Cardiac muscle cell (in vitro differentiated cells and primary cell): ENCODE data around the gene TTC28. TPM values are rescaled to one million over a fixed set of nuclear protein-coding genes. Genes with fewer than 3 reads are reported as not detected.

ENCODE experiments used
- DNase-seq, 2 donors: peaks; one replicate each; pipeline versions ENCODE4 v3.0.0 to v3.0.0-alpha.2; 2010 to 2017; ENCODE audit warnings: low read depth in 1 of 2, low spot score in 1 of 2
- H3K27ac ChIP-seq: fragments of 200-600 bp; sonication (generic); 2 replicates; pipeline ENCODE4 v1.5.1; 2016
- H3K27me3 ChIP-seq: fragments of 200-600 bp; sonication (generic); 2 replicates; pipeline ENCODE4 v1.6.0; 2016; ENCODE audit warnings: control low read depth
- H3K36me3 ChIP-seq: fragments of 200-600 bp; sonication (generic); 2 replicates; pipeline ENCODE4 v1.5.1; 2016; ENCODE audit warnings: control low read depth
- H3K4me1 ChIP-seq: fragments of 200-600 bp; sonication (generic); 2 replicates; pipeline ENCODE4 v1.8.1; 2017; ENCODE audit warnings: low read depth, mild to moderate bottlenecking, mixed run types
- H3K4me3 ChIP-seq: fragments of 200-600 bp; sonication (generic); 2 replicates; pipeline ENCODE4 v1.5.1; 2016; ENCODE audit warnings: mild to moderate bottlenecking
- H3K9me3 ChIP-seq: fragments of 200-600 bp; sonication (generic); 2 replicates; pipeline ENCODE4 v1.5.1; 2017; ENCODE audit warnings: low read depth, mild to moderate bottlenecking, control low read depth
- polyA plus RNA-seq: library from polyadenylated mRNA; unstranded; fragments of >200 nt; fragmentation: Nextera tagmentation; extraction: Ambion mirVana; gene quantifications from 2 replicates; pipeline ENCODE4 v1.2.1, GENCODE V29; 2016
- total RNA-seq: library from RNA; depleted of rRNA; stranded (reverse); fragments of >200 nt; gene quantifications from 2 replicates; pipeline ENCODE4 v1.2.3, GENCODE V29; 2016
- TF ChIP-seq, protein P1 (sequence below): IDR thresholded peaks from 2 replicates; pipeline ENCODE4 v1.5.1; 2012; ENCODE audit warnings: low read depth, mild to moderate bottlenecking, low read length

Gene TTC28
- total and polyA plus RNA-seq, 2 experiments from 2014 or later: 27.3 to 109 TPM

DNA sequence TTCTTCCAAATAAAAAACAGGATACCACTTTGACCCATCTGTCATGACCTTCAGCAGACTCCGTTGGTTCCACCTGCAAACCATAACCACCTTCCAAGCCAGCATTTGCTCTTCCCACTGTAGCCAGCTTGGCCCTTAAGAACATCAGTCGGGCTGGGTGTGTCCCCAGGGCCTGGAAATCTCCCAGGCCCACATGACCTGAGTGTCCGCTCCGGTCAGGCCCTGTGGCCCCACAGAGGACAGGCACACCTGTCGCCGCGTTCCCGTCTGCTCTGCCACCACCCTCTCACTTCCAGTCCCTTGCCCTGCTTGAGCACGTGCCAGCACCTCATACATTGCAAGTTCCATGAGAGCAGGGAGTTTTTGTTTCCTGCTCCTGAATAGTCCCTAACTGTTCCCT is 694.9 kb downstream of the TTC28 start:
- Histone ChIP-seq H3K4me1 (peaks cover 33% of the 10 kb centered on the region), H3K36me3 (peaks cover 8% of the 10 kb centered on the region), H3K27me3 (no peaks in the 10 kb centered on the region), H3K27ac (peak overlapping the region; percentile 51), H3K4me3 (no peak overlapping the region), H3K9me3 (no peaks in the 10 kb centered on the region)
- TF ChIP-seq, protein P1, sequence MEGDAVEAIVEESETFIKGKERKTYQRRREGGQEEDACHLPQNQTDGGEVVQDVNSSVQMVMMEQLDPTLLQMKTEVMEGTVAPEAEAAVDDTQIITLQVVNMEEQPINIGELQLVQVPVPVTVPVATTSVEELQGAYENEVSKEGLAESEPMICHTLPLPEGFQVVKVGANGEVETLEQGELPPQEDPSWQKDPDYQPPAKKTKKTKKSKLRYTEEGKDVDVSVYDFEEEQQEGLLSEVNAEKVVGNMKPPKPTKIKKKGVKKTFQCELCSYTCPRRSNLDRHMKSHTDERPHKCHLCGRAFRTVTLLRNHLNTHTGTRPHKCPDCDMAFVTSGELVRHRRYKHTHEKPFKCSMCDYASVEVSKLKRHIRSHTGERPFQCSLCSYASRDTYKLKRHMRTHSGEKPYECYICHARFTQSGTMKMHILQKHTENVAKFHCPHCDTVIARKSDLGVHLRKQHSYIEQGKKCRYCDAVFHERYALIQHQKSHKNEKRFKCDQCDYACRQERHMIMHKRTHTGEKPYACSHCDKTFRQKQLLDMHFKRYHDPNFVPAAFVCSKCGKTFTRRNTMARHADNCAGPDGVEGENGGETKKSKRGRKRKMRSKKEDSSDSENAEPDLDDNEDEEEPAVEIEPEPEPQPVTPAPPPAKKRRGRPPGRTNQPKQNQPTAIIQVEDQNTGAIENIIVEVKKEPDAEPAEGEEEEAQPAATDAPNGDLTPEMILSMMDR: no peak
- no peak for DNase-seq

DNA sequence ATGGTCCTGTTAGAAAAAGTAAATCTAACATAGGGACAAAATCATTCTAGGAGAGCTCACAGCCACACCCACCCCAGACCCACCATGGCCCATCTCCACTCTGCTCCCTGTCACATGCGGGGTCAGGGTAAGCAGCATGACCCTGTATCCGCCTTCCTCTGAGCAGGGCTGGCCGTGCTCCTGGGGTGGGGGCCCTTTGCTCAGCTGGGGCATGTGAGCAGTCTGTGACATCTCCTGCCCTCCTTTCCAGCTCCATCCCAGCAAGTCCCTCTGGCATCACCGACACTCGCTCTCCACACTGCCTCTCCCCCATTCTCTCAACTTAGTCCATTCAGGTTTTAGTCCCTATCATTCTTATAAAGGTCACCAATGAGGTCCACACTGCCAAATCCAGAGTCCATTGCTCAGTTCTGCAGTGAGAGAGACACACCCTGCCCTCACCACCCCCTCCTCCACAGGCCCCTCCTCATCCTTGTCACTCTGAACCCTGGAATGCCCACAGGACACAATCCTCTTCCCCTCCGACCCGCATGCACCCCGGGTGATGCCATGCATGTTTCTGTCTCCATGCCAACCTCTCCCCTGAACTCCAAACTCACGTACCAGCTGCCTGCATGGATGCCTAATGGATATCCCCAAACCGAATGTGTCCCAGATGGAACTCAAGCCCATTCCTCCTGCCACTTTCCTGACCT is 695.5 kb downstream of the TTC28 start:
- H3K36me3 ChIP-seq: peaks cover 8% of the 10 kb centered on the region
- H3K4me1 ChIP-seq: peaks cover 29% of the 10 kb centered on the region
- no peak for DNase-seq
- H3K4me3 ChIP-seq: no peak overlapping the region
- H3K27ac ChIP-seq: no peak overlapping the region
- no peaks in the 10 kb centered on the region for H3K27me3 ChIP-seq
- TF ChIP-seq, protein P1: no peak
- no peaks in the 10 kb centered on the region for H3K9me3 ChIP-seq

DNA sequence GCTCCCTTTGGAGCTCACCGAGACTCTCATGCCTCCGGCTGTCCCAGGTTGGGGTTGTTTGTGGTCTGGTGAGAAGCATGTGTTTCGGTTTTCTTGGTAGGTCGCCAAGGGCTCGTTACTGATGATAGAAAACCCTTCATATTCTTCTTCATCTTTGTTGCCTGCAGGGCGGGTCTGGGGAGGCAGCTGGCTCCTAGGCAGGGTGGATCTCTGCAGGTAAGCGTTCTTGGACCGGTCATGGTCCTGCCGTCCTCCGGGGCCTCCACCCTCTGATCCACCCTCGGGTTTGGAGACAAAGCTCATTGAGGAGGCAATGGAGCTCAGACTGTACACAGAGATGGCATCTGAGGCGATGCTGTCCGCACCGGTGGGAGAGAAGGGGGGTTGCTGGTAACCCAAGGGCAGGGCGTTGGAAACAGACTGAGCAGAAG is 696.3 kb downstream of the TTC28 start:
- no peaks in the 10 kb centered on the region for H3K9me3 ChIP-seq
- no peak overlapping the region for H3K4me3 ChIP-seq
- H3K4me1 ChIP-seq: peaks cover 28% of the 10 kb centered on the region
- TF ChIP-seq, protein P1: no peak
- H3K27ac ChIP-seq: no peak overlapping the region
- H3K36me3 ChIP-seq: peaks cover 8% of the 10 kb centered on the region
- DNase-seq: no peak
- no peaks in the 10 kb centered on the region for H3K27me3 ChIP-seq

DNA sequence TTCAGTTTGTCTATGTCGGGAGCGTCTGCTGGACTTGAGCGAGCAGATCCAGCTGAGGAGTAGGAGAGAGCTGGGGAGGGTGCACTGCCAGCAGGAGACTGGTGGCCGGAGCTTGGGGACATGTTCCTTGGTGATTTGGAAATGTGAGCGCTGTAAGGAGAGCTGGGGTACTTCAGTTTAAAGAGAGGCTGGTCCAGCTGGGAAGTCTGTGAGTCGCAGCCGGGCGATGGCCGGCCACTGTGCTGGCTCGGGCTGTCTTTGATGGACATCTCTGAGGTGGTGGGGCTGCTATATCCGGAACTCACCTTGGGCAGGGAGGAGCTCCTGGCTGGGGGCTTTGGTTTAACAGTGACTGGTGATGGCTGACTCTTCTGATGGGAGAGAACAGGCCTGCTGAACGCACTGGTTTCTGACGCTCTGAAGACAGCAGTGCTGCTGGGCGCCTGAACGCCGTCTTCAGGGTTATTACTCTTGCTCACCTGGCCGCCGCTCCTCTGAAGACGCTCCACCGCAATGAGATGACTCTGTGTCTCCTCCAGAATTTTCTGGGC is 696.9 kb downstream of the TTC28 start:
- peaks cover 8% of the 10 kb centered on the region for H3K36me3 ChIP-seq
- H3K4me3 ChIP-seq: no peak overlapping the region
- no peaks in the 10 kb centered on the region for H3K27me3 ChIP-seq
- DNase-seq: no peak
- no peak overlapping the region for H3K27ac ChIP-seq
- TF ChIP-seq, protein P1: no peak
- peaks cover 28% of the 10 kb centered on the region for H3K4me1 ChIP-seq
- H3K9me3 ChIP-seq: no peaks in the 10 kb centered on the region

DNA sequence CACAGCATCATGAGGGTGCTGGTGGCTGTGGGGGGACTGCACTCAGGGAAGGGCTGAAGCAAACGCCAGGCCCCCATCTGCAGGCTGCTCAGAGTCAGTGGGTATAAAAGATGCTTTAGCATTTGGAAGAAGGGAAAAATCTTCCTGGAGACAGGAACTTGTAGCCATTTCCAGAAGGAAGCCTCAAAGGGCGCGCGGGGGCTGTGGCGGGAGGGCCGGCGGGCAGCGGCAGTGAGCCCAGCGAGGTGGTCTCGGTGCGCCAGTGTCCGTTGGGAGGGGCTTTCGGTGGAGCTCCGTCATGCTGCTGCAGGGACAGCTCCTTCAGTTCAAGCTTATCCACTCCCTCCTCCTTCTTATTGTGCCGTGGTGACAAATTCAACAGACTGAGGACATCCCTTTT is 697.5 kb downstream of the TTC28 start:
- Histone ChIP-seq H3K4me3 (no peak overlapping the region), H3K27me3 (no peaks in the 10 kb centered on the region), H3K36me3 (peaks cover 5% of the 10 kb centered on the region), H3K27ac (no peak overlapping the region), H3K9me3 (no peaks in the 10 kb centered on the region), H3K4me1 (peaks cover 23% of the 10 kb centered on the region)
- TF ChIP-seq, protein P1: no peak
- DNase-seq: no peak
